Effector CD4-positive, alpha-beta T cell (primary cell): ENCODE data around the gene S100A12. TPM values are rescaled to one million over a fixed set of nuclear protein-coding genes. Genes with fewer than 3 reads are reported as not detected.
"Not testable (repeated sequence)": the region's sequence is repeated elsewhere in the genome, so short reads cannot be mapped to it uniquely, and the experiment has no call there.

Source experiments
- DNase-seq: peaks from one replicate; pipeline ENCODE4 v3.0.0-alpha.2; 2020
- total RNA-seq: gene quantifications from one replicate; lab custom pipeline; 2026; lab: John Stamatoyannopoulos, UW

S100A12 gene
- not detected for total RNA-seq

DNA sequence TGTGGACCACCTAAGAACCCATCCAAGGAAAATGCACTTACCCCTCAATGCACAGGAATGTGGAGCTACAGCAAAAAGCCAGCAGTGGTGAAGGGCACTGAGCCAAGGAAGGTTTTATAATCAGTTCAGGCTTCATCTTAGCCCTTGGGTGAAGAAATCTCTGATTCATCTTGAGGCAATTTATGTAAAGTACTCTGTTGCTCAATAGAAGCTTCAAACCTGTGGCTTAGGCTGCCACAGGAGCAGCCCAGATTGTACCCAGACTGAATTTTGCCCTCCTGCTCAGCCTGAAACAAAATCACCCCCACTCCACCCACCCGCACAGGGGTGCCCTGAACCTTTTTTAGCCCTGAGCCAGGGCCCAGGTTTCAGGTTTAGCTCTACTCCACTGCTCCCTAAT lies at the start of gene S100A12:
Gene S100A12, minus strand, starts transcription at position 111 of the 400 bp plus-strand sequence. CDS start 1,029 bp downstream, outside the sequence.
- no peak for DNase-seq

GRCh38 chr1:153422450-153423068 lies 47.1 kb upstream of the S100A12 start:
- peak; percentile 44 for DNase-seq

DNA sequence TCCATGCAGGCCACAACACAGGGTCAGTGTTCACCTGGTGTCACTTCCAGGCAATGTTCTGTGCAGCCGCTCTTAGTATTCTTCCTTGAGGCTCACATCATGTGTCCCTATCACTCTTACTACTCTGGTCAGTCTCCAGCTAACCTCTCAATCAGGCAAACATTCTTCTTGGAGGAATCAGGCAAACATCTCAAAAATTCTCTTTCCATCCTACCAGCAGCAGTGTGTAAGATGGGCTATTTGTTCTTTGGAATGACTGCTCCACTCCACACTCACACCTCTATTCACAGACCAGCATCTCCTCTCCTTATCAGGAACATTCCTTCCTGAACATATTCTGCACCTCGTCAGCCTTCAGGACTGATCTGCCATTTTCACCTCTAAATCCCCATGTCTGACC lies 44.9 kb upstream of the S100A12 start:
- no peak for DNase-seq

GRCh38 chr1:153419436-153419793 lies 44.0 kb upstream of the S100A12 start:
- not testable (repeated sequence) for DNase-seq

- DNase-seq = not testable (repeated sequence)
These were observed 43.5 kb upstream of the S100A12 start for GRCh38 chr1:153418758-153419435.

- no peak for DNase-seq
These were observed 41.9 kb upstream of the S100A12 start for GRCh38 chr1:153417136-153417888.

- DNase-seq = no peak
These were observed 40.6 kb upstream of the S100A12 start, which contains the start of gene S100A7A for GRCh38 chr1:153415850-153416570. Gene S100A7A (plus strand): TSS chr1:153416520. CDS start chr1:153418083, 1,563 bp downstream.

DNA sequence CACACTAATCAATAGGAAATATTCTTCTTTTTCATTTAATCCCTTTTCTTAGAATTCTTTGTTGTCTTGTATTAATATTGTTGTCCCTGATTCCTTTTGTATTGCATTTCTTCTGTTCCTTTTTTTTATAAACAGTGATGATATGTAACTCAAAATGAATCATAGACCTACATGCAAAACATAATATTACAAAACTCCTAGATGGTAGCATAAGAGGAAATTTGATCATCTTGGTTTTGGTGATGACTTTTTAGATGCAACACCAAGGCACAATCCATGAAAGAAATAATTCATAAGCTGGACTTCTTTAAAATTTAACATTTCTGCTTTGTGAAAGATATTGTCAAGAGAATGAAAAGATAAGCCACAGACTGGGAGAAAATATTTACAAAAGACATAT lies 38.5 kb upstream of the S100A12 start:
- DNase-seq = not testable (repeated sequence)

DNA sequence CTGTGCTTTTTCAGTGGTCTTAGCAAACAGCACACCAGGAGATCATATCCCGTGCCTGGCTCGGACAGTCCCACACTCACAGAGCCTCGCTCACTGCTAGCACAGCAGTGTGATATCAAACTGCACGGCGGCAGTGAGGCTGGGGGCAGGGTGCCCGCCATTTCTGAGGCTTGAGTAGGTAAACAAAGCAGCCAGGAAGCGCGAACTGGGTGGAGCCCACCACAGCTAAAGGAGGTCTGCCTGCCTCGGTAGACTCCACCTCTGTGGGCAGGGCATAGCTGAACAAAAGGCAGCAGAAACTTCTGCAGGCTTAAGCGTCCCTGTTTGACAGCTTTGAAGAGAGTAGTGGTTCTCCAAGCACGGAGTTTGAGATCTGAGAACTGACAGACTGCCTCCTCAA lies 31.9 kb upstream of the S100A12 start:
- not testable (repeated sequence) for DNase-seq

- not testable (repeated sequence) for DNase-seq
These were observed 30.6 kb upstream of the S100A12 start for GRCh38 chr1:153405825-153406599.

- peak; percentile 26 for DNase-seq
These were observed 29.3 kb upstream of the S100A12 start for GRCh38 chr1:153404768-153405167.

- DNase-seq = no peak
These were observed 28.7 kb upstream of the S100A12 start for GRCh38 chr1:153404086-153404635.

GRCh38 chr1:153403421-153404085 lies 28.1 kb upstream of the S100A12 start:
- no peak for DNase-seq

DNA sequence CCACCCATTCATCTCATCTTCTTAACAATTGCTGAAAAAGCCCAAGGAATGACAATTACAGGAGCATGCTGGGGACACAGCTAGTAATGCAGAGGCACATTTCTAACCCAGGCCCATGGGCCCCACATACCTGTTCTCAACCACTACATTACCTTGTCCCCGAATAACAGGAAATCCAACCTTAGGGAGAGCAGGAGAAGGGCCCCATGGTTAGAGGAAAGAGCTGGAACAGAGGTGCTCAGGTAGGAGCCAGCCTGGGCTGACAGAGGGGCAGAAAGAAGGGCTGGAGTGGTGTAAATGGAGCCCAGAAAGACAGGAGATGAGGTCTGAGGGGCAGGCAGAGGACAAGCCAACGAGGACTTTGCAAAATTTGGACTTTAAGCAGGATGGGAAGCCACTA lies 26.8 kb upstream of the S100A12 start:
- no peak for DNase-seq

DNA sequence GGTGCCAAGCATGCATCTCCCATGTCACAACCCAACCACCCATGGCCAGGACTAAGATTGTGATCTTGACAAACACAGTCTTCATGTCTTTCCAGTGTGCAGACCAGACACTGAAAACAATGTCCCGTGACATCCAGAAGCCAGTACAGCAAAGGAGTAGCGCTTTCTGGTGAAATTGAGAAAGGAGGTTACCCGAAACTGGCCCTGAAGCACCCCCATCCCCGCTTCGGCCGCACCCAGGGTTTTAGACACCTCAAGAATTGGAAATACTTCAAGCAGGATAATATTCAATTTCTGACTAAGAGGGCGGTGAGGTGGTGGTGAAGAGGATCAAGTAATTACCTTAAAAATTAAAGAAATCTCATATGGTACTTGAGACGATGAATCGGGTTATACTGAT lies 26.0 kb upstream of the S100A12 start:
- DNase-seq = no peak

GRCh38 chr1:153400244-153400643 lies 24.8 kb upstream of the S100A12 start:
- DNase-seq = no peak

GRCh38 chr1:153399401-153400055 lies 24.1 kb upstream of the S100A12 start:
- DNase-seq = no peak

GRCh38 chr1:153397924-153398651 lies 22.7 kb upstream of the S100A12 start:
- DNase-seq = no peak

DNA sequence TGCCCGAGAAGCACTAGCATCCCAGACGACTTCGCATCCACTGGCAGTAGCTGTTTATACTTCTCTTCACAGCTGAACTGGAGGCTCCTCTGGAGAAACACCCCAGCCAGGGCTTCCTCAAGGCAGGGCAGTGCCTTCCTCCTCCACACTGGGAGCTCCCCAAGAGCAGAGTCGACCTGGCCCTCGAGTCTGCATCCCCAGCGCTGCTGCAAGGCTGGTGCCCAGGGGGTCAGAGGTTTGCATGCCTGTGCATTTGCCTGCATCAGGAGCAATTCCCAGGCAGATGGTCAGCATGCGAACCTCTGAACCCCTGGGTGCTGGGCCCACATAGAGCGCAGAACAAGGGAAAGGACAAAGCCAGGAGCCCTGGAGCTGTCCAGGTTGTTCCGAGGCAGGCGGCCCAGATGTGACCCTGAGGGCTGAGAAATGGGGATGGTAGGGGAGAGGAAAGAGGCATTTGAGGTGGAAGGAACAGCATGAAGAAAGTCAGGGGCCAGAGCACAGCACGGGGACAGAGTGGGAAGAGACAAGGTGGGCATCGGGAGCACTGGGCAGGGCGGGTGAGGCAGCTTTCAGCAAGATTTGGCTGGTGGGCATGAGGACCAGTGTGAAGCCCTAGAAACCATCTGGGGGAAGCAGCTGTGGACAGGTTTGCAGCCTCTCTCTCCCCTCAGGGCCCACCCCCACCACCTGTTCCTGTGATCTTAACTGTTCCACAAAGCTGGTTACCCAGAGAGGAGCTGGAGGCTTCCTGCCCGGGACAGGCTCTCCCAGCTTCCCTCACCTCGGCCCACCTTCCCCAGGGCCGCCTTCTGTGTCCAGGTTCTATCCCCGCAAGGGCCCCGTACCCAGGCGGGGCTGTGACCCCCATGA lies 21.9 kb upstream of the S100A12 start:
- DNase-seq = no peak
